ENCODE data around the gene AJM1.
"Not testable (repeated sequence)": the region's sequence is repeated elsewhere in the genome, so short reads cannot be mapped to it uniquely, and the experiment has no call there.

DNA sequence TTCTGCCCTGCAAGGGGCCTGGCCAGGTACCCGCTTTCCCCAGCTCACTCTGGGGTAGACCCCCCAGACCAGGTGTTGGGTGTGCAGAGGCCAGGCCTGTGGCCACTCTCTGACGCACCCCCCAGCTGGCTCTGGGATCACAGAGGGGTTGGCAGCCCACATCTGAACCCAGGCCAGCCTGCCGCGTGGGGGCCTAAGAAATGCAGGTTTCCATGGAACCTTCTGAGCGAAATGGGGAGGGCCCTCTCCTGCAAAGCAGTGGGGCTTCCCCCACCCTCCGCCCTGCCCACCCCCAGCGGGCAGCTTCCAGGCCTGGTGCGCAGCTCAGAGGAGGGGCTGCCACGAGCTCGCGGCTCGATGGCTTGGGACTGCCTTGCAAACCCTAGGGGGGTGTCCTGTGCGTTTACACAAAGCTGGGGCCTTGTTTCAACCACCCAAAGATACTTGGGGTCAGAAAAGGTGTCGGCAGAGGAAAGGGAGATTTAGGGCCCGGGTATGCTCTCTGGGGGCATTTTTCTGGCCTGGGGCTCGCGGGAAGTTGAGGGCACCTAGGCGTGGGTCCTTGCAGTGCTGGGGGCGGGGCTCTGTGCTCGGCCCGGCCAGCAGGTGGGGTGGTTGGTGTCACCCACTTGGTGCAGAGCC lies 1.0 kb downstream of the AJM1 start:
- TF ChIP-seq, protein P1, sequence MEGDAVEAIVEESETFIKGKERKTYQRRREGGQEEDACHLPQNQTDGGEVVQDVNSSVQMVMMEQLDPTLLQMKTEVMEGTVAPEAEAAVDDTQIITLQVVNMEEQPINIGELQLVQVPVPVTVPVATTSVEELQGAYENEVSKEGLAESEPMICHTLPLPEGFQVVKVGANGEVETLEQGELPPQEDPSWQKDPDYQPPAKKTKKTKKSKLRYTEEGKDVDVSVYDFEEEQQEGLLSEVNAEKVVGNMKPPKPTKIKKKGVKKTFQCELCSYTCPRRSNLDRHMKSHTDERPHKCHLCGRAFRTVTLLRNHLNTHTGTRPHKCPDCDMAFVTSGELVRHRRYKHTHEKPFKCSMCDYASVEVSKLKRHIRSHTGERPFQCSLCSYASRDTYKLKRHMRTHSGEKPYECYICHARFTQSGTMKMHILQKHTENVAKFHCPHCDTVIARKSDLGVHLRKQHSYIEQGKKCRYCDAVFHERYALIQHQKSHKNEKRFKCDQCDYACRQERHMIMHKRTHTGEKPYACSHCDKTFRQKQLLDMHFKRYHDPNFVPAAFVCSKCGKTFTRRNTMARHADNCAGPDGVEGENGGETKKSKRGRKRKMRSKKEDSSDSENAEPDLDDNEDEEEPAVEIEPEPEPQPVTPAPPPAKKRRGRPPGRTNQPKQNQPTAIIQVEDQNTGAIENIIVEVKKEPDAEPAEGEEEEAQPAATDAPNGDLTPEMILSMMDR (IDR thresholded peaks at IDR 0.05; ENCODE audit: insufficient read depth, low read length), result not testable (repeated sequence)
- TF ChIP-seq POLR2AphosphoS5 (IDR thresholded peaks at IDR 0.05; ENCODE audit: low read depth); SPI1 (IDR thresholded peaks at IDR 0.05; ENCODE audit: borderline replicate concordance, low read depth); REST (IDR thresholded peaks at IDR 0.05; ENCODE audit: insufficient replicate concordance, low read depth): not testable (repeated sequence)
